ES-I3 (cell line): ENCODE data around the gene PNRC1.
"Not testable (repeated sequence)": the region's sequence is repeated elsewhere in the genome, so short reads cannot be mapped to it uniquely, and the experiment has no call there.

ENCODE experiments used
- H3K36me3 ChIP-seq: 2 replicates; pipeline ENCODE4 v1.6.1; 2013; ENCODE audit warnings: mild to moderate bottlenecking, low read length, control low read depth, moderate library complexity; ENCODE audit not compliant: insufficient read depth
- H3K4me1 ChIP-seq: 2 replicates; pipeline ENCODE4 v1.6.1; 2013; ENCODE audit warnings: mild to moderate bottlenecking, control low read depth, low read length; ENCODE audit not compliant: insufficient read depth
- H3K9ac ChIP-seq: 2 replicates; pipeline ENCODE4 v1.6.1; 2013; ENCODE audit warnings: low read depth, mild to moderate bottlenecking, low read length, moderate library complexity
- H3K9me3 ChIP-seq: 2 replicates; pipeline ENCODE4 v1.6.1; 2013; ENCODE audit warnings: mild to moderate bottlenecking, low read length, moderate library complexity; ENCODE audit not compliant: control insufficient read depth, insufficient read depth

The PNRC1 gene

DNA sequence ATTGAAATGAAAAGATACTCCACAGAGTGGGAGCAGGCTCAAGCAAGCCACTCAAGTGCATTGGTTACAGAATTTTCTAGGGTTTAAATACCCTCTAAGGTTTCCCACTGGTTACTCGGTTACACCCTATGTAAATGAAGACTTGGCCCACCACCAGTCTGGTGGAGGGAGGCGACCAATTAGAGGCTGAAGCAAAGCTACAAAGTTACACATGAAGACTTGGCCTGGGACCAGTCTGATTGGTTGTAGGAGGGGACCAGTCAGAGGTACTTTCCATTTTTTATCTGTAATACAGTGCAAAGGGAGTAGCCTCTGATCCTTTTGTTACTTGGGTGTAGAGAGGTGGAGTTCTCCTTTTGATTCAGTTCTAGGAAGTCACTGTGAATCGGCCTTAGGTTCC, 29.7 kb downstream of the PNRC1 start:
- Histone ChIP-seq H3K9me3 (no peaks in the 10 kb centered on the region), H3K36me3 (no peaks in the 10 kb centered on the region), H3K4me1 (no peaks in the 10 kb centered on the region), H3K9ac (no peak overlapping the region)

DNA sequence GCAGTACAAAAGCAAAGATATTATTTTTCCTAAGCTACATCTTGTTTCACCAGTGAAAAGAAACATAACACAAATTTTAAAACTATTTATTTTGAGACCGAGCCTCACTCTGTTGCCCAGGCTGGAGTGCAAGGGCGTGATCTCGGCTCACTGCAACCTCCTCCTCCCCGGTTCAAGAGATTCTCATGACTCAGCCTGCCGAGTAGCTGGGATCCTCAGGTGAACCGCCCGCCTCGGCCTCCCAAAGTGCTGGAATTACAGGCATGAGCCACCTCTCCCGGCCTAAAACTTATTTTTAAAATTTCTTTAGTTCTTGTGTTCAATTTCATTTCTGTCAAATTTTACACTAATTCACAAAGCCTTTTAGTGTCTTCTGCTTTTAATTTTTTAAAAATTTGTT, 31.4 kb downstream of the PNRC1 start:
- Histone ChIP-seq H3K36me3 (no peaks in the 10 kb centered on the region), H3K9me3 (no peaks in the 10 kb centered on the region), H3K4me1 (no peaks in the 10 kb centered on the region), H3K9ac (no peak overlapping the region)

GRCh38 chr6:89116702-89117101, 36.2 kb downstream of the PNRC1 start:
- Histone ChIP-seq H3K4me1 (no peaks in the 10 kb centered on the region), H3K9me3 (no peaks in the 10 kb centered on the region), H3K36me3 (no peaks in the 10 kb centered on the region), H3K9ac (peak overlapping the region; percentile 97; the same call in 1 of the 2 replicates)

DNA sequence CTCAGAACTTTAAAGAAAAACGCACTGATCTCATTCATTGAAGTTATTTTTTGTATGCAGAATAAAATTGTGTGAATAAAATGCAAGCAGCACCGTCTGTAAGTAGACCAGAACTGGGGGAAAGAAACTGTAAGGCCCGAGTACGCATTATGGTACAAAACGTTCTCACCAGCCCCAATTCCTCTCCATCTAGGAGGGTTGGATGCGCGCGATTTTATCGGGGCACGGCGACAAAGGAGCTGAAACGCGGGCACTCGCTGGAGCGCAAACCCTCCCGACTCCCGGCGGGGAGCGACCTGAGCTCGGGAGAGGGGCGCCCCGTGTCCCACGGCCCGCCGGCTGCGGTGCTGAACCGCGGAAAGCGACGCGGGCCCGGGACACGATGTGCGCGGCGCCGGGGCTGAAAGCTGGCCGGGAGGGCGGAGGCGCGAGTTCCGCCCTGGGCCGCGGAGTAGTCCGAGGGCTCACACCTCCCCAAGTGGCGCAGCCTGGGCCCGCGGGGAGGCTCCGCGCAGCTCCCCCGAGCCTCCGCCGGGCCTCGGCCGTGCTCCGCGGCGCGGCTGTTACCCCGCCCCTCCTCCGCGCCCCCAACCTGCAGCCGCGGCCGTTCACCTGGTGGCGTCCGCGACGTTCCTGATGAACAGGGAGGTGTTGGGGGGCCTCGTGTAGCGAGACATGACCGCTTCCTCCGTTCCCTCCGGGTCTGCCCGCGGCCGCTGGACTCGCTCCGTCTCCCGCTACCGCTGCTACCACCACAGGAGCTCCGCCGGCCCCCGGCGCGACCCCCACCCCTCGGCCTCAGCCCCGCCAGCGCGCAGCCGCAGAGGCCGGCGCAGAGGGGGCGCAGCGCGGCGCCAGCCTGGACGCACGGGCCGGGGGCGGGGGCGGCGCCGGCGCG, 36.9 kb downstream of the PNRC1 start, which contains the start of gene SRSF12:
Gene SRSF12, minus strand, starts transcription at position 861 of the 898 bp plus-strand sequence. Its CDS starts 184 bp downstream, at position 677.
- no peaks in the 10 kb centered on the region for H3K9me3 ChIP-seq
- peak within 1 kb of the TSS; percentile 97 for H3K9ac ChIP-seq
- H3K36me3 ChIP-seq, result no peaks in the 10 kb centered on the region
- no peaks in the 10 kb centered on the region for H3K4me1 ChIP-seq

GRCh38 chr6:89118931-89119330, 38.4 kb downstream of the PNRC1 start:
- no peaks in the 10 kb centered on the region for H3K36me3 ChIP-seq
- H3K9ac ChIP-seq, result 0 out of 2 replicates have a peak overlapping the region, but pooled peaks have one; percentile 97
- no peaks in the 10 kb centered on the region for H3K4me1 ChIP-seq
- no peaks in the 10 kb centered on the region for H3K9me3 ChIP-seq

- Histone ChIP-seq H3K9ac (no peak overlapping the region), H3K4me1 (no peaks in the 10 kb centered on the region), H3K36me3 (no peaks in the 10 kb centered on the region), H3K9me3 (no peaks in the 10 kb centered on the region)
These were observed 39.8 kb downstream of the PNRC1 start for GRCh38 chr6:89120371-89120770.

- Histone ChIP-seq H3K4me1 (no peaks in the 10 kb centered on the region), H3K36me3 (no peaks in the 10 kb centered on the region), H3K9ac (no peak overlapping the region), H3K9me3 (no peaks in the 10 kb centered on the region)
These were observed 41.4 kb downstream of the PNRC1 start for GRCh38 chr6:89121934-89122333.

DNA sequence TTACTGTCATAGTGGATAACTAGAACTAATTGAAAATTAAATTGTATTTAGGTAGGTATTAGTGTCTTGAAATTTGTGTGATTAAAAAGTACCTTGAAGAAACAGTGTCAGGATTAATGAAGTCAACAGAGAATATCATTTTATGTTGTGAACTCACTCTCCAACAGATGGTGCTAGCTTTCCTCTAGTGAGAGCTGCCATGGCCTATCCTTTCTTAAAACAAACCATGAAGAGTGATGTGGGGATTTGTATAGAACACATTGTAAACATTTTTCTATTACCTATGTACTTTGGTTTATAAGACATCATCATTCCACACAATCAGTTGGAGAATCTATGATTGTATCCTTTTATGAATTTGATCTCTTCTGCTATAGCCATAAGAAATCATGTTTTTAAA, 42.1 kb downstream of the PNRC1 start:
- Histone ChIP-seq H3K9ac (no peak overlapping the region), H3K4me1 (no peaks in the 10 kb centered on the region), H3K36me3 (no peaks in the 10 kb centered on the region), H3K9me3 (no peaks in the 10 kb centered on the region)

GRCh38 chr6:89128256-89128671, 47.7 kb downstream of the PNRC1 start:
- not testable (repeated sequence) for H3K9me3 ChIP-seq, H3K36me3 ChIP-seq, H3K4me1 ChIP-seq, H3K9ac ChIP-seq

DNA sequence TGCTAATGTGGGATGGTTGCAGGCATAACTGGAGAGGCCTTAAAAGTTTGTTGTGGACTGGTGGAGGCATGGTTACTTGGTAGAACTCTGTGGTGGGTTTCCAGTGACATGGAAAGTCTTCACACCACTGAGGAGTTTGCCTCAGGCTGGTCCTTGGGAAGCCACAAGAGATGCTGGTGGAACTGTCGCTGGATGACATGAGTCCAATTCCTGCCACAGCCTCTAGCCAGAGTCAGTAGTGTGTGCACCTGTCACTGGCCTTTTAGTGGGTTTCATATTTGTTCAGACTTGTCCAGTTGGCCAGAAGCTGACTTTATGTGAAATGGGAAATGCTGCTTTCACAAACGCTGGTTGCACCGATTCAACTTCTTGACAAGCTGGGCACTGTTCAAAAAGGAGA, 51.0 kb downstream of the PNRC1 start:
- no peaks in the 10 kb centered on the region for H3K9me3 ChIP-seq
- H3K4me1 ChIP-seq, result peaks cover 5% of the 10 kb centered on the region
- H3K9ac ChIP-seq, result no peak overlapping the region
- no peaks in the 10 kb centered on the region for H3K36me3 ChIP-seq

- H3K9ac ChIP-seq, result no peak overlapping the region
- H3K9me3 ChIP-seq, result no peaks in the 10 kb centered on the region
- no peaks in the 10 kb centered on the region for H3K36me3 ChIP-seq
- H3K4me1 ChIP-seq, result peaks cover 5% of the 10 kb centered on the region
These were observed 51.5 kb downstream of the PNRC1 start for GRCh38 chr6:89132057-89132456.

DNA sequence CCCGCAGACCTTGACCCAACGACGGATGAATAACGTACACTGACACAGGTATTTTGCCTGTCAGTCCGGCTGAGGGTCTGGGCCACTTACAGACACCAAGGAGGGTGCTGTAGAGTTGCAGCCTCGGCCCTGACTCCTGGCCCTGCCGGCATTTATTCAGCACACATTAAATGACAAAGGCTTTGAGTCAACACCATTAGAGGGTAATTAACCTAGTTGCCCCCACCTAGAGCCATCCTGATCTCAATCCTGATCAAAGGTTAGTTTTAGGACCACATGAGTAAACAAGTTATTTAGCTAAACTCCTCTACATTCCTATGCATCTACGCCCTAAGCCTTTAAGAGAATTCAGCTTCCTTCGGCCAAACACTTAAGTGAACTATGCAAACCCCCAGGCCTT, 53.4 kb downstream of the PNRC1 start:
- Histone ChIP-seq H3K9me3 (no peaks in the 10 kb centered on the region), H3K4me1 (peaks cover 5% of the 10 kb centered on the region), H3K9ac (no peak overlapping the region), H3K36me3 (no peaks in the 10 kb centered on the region)

DNA sequence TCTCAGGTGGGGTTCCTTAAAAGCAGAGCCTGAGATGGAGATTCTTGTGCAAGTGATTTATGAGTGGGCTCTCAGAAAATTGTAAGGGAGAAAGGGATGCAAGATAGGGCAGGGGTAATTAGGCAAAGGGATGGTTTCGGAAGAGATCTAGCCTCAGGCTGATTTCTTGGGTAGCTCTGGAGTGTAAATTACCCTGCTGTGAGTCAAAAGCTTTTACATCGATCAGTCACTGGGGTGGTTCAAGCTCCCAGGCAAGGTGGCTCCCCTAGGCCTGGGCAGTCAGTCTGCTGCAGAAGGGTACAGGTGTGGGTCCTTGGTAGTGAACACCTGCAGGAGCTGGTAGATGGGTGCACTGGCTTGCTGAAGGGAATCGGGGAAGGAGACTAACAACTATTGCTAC, 54.2 kb downstream of the PNRC1 start:
- no peaks in the 10 kb centered on the region for H3K9me3 ChIP-seq
- H3K36me3 ChIP-seq, result no peaks in the 10 kb centered on the region
- H3K9ac ChIP-seq, result no peak overlapping the region
- peaks cover 6% of the 10 kb centered on the region for H3K4me1 ChIP-seq
